CD14-positive monocyte (primary cell): ENCODE measurements around the gene BRI3. TPM values are rescaled to one million over a fixed set of nuclear protein-coding genes. Genes with fewer than 3 reads are reported as not detected.

Experiments used
- DNase-seq, 3 donors: peaks; one replicate each; pipeline ENCODE4 v3.0.0-alpha.2; 2011 to 2022
- H2AFZ ChIP-seq: 2 replicates; pipeline ENCODE4 v1.6.0; 2012; ENCODE audit warnings: mild to moderate bottlenecking, low read depth, low read length, inconsistent platforms; ENCODE audit not compliant: insufficient read depth, poor library complexity, severe bottlenecking
- H3K27ac ChIP-seq, 2 donors: 1 replicate in 1 of 2; 2 replicates in 1 of 2; pipeline ENCODE4 v1.5.1; 2012 to 2013; ENCODE audit warnings: low read length in 2 of 2, control low read depth in 1 of 2, inconsistent platforms in 1 of 2, low read depth in 1 of 2, mild to moderate bottlenecking in 1 of 2
- H3K27me3 ChIP-seq, 2 donors: one replicate each; pipeline versions ENCODE4 v1.6.0 to v1.6.1; 2011 to 2013; ENCODE audit warnings: low read length in 2 of 2; ENCODE audit not compliant: control insufficient read depth in 2 of 2, insufficient read depth in 2 of 2
- H3K36me3 ChIP-seq, 2 donors: replicated peaks in 1 of 2; 1 replicate in 1 of 2; 2 replicates in 1 of 2; pipeline versions ENCODE4 v1.5.1 to v1.6.1; 2012 to 2013; ENCODE audit warnings: low read length in 2 of 2, control low read depth in 1 of 2, inconsistent platforms in 1 of 2, mild to moderate bottlenecking in 1 of 2; ENCODE audit not compliant: insufficient read depth in 2 of 2, control insufficient read depth in 1 of 2
- H3K4me1 ChIP-seq, 2 donors: 1 replicate in 1 of 2; 2 replicates in 1 of 2; pipeline versions ENCODE4 v1.5.1 to v1.6.1; 2012 to 2013; ENCODE audit warnings: low read length in 2 of 2, control low read depth in 1 of 2, inconsistent platforms in 1 of 2, mild to moderate bottlenecking in 1 of 2, moderate library complexity in 1 of 2; ENCODE audit not compliant: insufficient read depth in 2 of 2, control insufficient read depth in 1 of 2
- H3K4me2 ChIP-seq: replicated peaks from 2 replicates; pipeline ENCODE3; 2012; ENCODE audit warnings: low read length, moderate library complexity, mild to moderate bottlenecking; ENCODE audit not compliant: poor library complexity, severe bottlenecking; ENCODE audit errors: extremely low read depth
- H3K4me3 ChIP-seq, 3 experiments: fragments of 200-600 bp in 1 of 3; sonication (generic) in 1 of 3; replicated peaks in 1 of 3; 1 replicate in 2 of 3; 2 replicates in 1 of 3; pipeline ENCODE4 v1.5.1; 2011 to 2013; ENCODE audit warnings: low read length in 3 of 3, mild to moderate bottlenecking in 3 of 3, control low read depth in 2 of 3, low read depth in 2 of 3, inconsistent platforms in 1 of 3, moderate library complexity in 1 of 3
- H3K79me2 ChIP-seq: 2 replicates; pipeline ENCODE4 v1.6.0; 2012; ENCODE audit warnings: mild to moderate bottlenecking, control low read depth, inconsistent platforms, low read length, moderate library complexity; ENCODE audit not compliant: insufficient read depth
- H3K9ac ChIP-seq: 2 replicates; pipeline ENCODE4 v1.6.0; 2017; ENCODE audit warnings: low read length, mild to moderate bottlenecking; ENCODE audit not compliant: insufficient read depth, poor library complexity, severe bottlenecking
- H3K9me3 ChIP-seq, 2 donors: replicated peaks in 1 of 2; 1 replicate in 1 of 2; 2 replicates in 1 of 2; pipeline versions ENCODE4 v1.5.1 to v1.6.1; 2012 to 2013; ENCODE audit warnings: low read length in 2 of 2, control low read depth in 1 of 2; ENCODE audit not compliant: control insufficient read depth in 1 of 2, insufficient read depth in 1 of 2
- H4K20me1 ChIP-seq: 2 replicates; pipeline ENCODE4 v1.6.0; 2012; ENCODE audit warnings: mild to moderate bottlenecking, low read length, control low read depth, moderate library complexity; ENCODE audit not compliant: insufficient read depth
- H3K27ac Mint-ChIP-seq, 7 donors: one replicate each; pipeline ENCODE4 v1.8.0; 2020; ENCODE audit warnings: mild to moderate bottlenecking in 7 of 7, mixed read lengths in 7 of 7, moderate library complexity in 6 of 7, inconsistent platforms in 2 of 7
- H3K27me3 Mint-ChIP-seq, 3 donors: one replicate each; pipeline ENCODE4 v1.8.0; 2021 to 2022; ENCODE audit warnings: low read depth in 3 of 3, mild to moderate bottlenecking in 3 of 3, mixed read lengths in 3 of 3, moderate library complexity in 3 of 3, inconsistent platforms in 1 of 3
- H3K36me3 Mint-ChIP-seq, 2 donors: one replicate each; pipeline ENCODE4 v1.8.0; 2020; ENCODE audit warnings: mixed read lengths in 2 of 2, inconsistent platforms in 1 of 2, mild to moderate bottlenecking in 1 of 2
- H3K4me1 Mint-ChIP-seq: one replicate; pipeline ENCODE4 v1.8.0; 2020; ENCODE audit warnings: mild to moderate bottlenecking, mixed read lengths
- H3K4me3 Mint-ChIP-seq, 2 donors: one replicate each; pipeline ENCODE4 v1.8.0; 2020; ENCODE audit warnings: mild to moderate bottlenecking in 2 of 2, mixed read lengths in 2 of 2, moderate library complexity in 1 of 2
- H3K9me3 Mint-ChIP-seq, 7 donors: one replicate each; pipeline ENCODE4 v1.8.0; 2020 to 2022; ENCODE audit warnings: mixed read lengths in 7 of 7, mild to moderate bottlenecking in 6 of 7, moderate library complexity in 6 of 7, inconsistent platforms in 2 of 7
- WGBS: methylation state at CpG from one replicate; pipeline ENCODE4 v1.1.5; 2013; ENCODE audit warnings: missing lambda C conversion rate; ENCODE audit not compliant: insufficient coverage; 5-methylcytosine and 5-hydroxymethylcytosine counted together
- intact Hi-C, 2 donors: fragments of 100-400 bp; cut with micrococcal nuclease; formaldehyde crosslinking; loops; one replicate each; pipeline versions ENCODE4 v1.15.0 to v1.15.1; 2023
- polyA plus RNA-seq, 3 donors: library from polyadenylated mRNA; depleted of rRNA in 1 of 3; unstranded in 2 of 3; stranded (reverse) in 1 of 3; fragments of 300-500 nt in 2 of 3; fragments of >200 nt in 1 of 3; fragmentation: Illumina TruSeq in 2 of 3; gene quantifications; 1 replicate in 2 of 3; 2 replicates in 1 of 3; pipeline ENCODE4 v1.2.3, GENCODE V29; 2012 to 2021
- TF ChIP-seq, protein P1 (sequence below): fragments of 200-600 bp; IDR thresholded peaks from one replicate; pipeline ENCODE4 v1.8.0; 2022; ENCODE audit warnings: antibody characterized with exemption, mild to moderate bottlenecking

BRI3 gene
- polyA plus RNA-seq, 3 donors = 120 to 273 (median 149) TPM

DNA sequence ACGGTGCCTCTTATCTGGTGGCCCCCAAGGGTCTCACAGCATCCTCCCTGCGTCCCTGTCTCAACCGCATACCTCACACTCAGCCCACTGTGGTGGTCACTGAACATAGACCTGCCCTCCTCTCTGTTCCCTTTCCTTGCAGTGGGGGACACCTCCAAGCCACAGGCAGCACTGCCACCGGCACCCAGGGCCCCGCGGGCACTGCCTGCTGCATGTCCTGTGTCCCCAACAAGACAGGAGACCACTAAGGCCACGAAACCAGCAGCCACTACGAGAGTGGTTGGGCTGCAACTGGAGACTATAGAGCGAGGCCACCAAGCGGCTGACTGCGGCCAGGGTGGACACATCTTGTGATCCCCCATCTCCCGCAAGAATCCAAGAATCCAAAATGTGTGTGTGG is 15.3 kb downstream of the BRI3 start:
- no peak overlapping the region for H2AFZ ChIP-seq
- no peak overlapping the region for H3K4me3 ChIP-seq
- peaks cover 94% of the 10 kb centered on the region for H4K20me1 ChIP-seq
- Mint-ChIP-seq H3K27ac (peak overlapping the region in 3 of 7 donors; percentile 17 to 78 (median 27)), H3K27me3 (peaks cover 0 to 3% (median 0%) of the 10 kb centered on the region in 3 donors), H3K36me3 (peaks cover 32 to 55% of the 10 kb centered on the region in 2 donors), H3K4me1 (peaks cover 2% of the 10 kb centered on the region), H3K9me3 (no peaks in the 10 kb centered on the region), H3K4me3 (no peak overlapping the region)
- no peaks in the 10 kb centered on the region for H3K9me3 ChIP-seq
- H3K4me1 ChIP-seq = no peaks in the 10 kb centered on the region
- no peak overlapping the region for H3K9ac ChIP-seq
- no peaks in the 10 kb centered on the region for H3K27me3 ChIP-seq
- intact Hi-C loops = no loop called here
- H3K27ac ChIP-seq = peak overlapping the region in 1 of 2 donors; percentile 14
- 93% methylated on average over 12 of the region's 12 CpGs for WGBS
- peaks cover 27% of the 10 kb centered on the region for H3K79me2 ChIP-seq
- peaks cover 40 to 59% of the 10 kb centered on the region in 2 donors for H3K36me3 ChIP-seq
- H3K4me2 ChIP-seq = no peak overlapping the region
- DNase-seq = no peak
- TF ChIP-seq, protein P1, sequence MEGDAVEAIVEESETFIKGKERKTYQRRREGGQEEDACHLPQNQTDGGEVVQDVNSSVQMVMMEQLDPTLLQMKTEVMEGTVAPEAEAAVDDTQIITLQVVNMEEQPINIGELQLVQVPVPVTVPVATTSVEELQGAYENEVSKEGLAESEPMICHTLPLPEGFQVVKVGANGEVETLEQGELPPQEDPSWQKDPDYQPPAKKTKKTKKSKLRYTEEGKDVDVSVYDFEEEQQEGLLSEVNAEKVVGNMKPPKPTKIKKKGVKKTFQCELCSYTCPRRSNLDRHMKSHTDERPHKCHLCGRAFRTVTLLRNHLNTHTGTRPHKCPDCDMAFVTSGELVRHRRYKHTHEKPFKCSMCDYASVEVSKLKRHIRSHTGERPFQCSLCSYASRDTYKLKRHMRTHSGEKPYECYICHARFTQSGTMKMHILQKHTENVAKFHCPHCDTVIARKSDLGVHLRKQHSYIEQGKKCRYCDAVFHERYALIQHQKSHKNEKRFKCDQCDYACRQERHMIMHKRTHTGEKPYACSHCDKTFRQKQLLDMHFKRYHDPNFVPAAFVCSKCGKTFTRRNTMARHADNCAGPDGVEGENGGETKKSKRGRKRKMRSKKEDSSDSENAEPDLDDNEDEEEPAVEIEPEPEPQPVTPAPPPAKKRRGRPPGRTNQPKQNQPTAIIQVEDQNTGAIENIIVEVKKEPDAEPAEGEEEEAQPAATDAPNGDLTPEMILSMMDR = no peak

- no peak overlapping the region for H3K9ac ChIP-seq
These were observed 16.3 kb downstream of the BRI3 start for GRCh38 chr7:98297626-98298286.

More at GRCh38 chr7:98297626-98298286, 16.3 kb downstream of the BRI3 start:
- peaks cover 23 to 46% of the 10 kb centered on the region in 2 donors for H3K36me3 Mint-ChIP-seq
- intact Hi-C loops = no loop called here
- H3K27me3 ChIP-seq = no peaks in the 10 kb centered on the region
- 96% methylated on average over 19 of the region's 21 CpGs for WGBS
- H3K9me3 Mint-ChIP-seq = no peaks in the 10 kb centered on the region
- H4K20me1 ChIP-seq = peaks cover 94% of the 10 kb centered on the region
- H3K4me2 ChIP-seq = no peak overlapping the region
- no peaks in the 10 kb centered on the region for H3K4me1 Mint-ChIP-seq
- H3K27ac Mint-ChIP-seq = peak overlapping the region in 1 of 7 donors; percentile 55
- H2AFZ ChIP-seq = no peak overlapping the region
- H3K27me3 Mint-ChIP-seq = peaks cover 0 to 3% (median 0%) of the 10 kb centered on the region in 3 donors
- TF ChIP-seq, protein P1 = no peak
- H3K9me3 ChIP-seq = no peaks in the 10 kb centered on the region
- H3K4me3 ChIP-seq = no peak overlapping the region
- H3K27ac ChIP-seq = no peak overlapping the region
- H3K79me2 ChIP-seq = peaks cover 18% of the 10 kb centered on the region
- no peaks in the 10 kb centered on the region for H3K4me1 ChIP-seq
- H3K4me3 Mint-ChIP-seq = no peak overlapping the region
- DNase-seq = no peak
- H3K36me3 ChIP-seq = peaks cover 32 to 50% of the 10 kb centered on the region in 2 donors
